ENCODE measurements around the gene C19orf12.

Gene C19orf12

DNA sequence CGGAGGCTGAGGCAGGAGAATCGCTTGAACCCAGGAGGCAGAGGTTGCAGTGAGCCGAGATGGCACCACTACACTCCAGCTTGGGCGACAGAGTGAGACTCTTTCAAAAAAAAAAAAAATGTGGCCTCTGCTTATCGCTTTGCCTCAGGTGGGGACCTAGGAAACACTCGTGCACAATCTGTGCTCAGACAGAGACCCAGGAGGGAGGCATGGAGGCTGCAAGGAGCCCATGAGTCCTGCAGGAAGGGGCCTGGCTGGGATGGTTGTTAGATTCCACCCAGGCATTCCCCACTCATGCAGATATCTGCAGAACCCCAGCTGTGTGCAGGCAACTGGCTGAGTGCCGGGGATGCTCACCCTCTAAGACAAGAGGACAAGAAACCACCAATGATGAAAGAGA, 43.8 kb upstream of the C19orf12 start:
- DNase-seq (ENCODE audit: extremely low read depth, low read depth): no peak
- TF ChIP-seq, protein P1, sequence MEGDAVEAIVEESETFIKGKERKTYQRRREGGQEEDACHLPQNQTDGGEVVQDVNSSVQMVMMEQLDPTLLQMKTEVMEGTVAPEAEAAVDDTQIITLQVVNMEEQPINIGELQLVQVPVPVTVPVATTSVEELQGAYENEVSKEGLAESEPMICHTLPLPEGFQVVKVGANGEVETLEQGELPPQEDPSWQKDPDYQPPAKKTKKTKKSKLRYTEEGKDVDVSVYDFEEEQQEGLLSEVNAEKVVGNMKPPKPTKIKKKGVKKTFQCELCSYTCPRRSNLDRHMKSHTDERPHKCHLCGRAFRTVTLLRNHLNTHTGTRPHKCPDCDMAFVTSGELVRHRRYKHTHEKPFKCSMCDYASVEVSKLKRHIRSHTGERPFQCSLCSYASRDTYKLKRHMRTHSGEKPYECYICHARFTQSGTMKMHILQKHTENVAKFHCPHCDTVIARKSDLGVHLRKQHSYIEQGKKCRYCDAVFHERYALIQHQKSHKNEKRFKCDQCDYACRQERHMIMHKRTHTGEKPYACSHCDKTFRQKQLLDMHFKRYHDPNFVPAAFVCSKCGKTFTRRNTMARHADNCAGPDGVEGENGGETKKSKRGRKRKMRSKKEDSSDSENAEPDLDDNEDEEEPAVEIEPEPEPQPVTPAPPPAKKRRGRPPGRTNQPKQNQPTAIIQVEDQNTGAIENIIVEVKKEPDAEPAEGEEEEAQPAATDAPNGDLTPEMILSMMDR (IDR thresholded peaks at IDR 0.05; ENCODE audit: low read depth, low read length, missing control alignments): no peak
- no peak overlapping the region for H3K4me3 ChIP-seq (replicated peaks; ENCODE audit: low read depth, low read length)

DNA sequence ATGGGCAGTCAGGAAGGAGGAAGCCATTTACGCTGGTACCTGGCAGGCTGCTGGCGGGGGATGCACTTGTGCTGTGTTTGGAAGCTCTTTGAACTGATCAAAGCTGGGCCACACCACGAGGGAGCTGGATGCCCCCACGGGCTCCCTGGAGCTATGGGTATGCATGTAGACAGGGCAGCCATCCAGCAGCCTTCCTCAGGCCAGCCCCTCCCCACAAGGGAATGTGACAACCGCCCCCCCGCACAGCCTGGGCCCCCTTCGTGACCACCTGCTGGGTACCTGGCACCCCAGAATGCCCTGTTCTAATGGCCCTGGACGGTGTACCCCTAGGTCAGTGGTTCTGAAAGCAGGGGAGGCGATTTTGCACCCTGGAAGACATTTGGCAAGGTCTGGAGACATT, 42.5 kb upstream of the C19orf12 start:
- H3K4me3 ChIP-seq (replicated peaks; ENCODE audit: low read depth, low read length): no peak overlapping the region
- TF ChIP-seq, protein P1 (IDR thresholded peaks at IDR 0.05; ENCODE audit: low read depth, low read length, missing control alignments): no peak
- no peak for DNase-seq (ENCODE audit: extremely low read depth, low read depth)

DNA sequence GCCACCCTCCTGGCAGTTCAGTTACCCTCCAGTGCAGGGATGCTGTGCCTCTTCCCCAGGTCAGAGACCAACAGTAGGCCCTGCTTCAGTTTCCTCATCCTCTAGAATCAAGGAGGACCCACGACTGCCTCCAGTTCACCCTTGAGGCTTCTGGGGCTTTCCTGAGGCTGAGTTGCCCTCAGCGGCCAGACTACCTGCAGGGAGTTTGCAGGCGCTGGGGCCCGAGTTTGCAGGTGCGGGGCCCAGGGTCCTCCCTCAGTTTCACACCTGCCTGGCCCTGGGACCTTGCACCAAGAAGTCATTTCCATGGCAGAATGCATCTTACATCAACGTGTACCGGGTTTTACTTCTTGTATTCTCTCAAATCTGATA, 38.9 kb upstream of the C19orf12 start:
- DNase-seq (ENCODE audit: extremely low read depth, low read depth): no peak
- no peak overlapping the region for H3K4me3 ChIP-seq (replicated peaks; ENCODE audit: low read depth, low read length)
- TF ChIP-seq, protein P1 (IDR thresholded peaks at IDR 0.05; ENCODE audit: low read depth, low read length, missing control alignments): no peak

DNA sequence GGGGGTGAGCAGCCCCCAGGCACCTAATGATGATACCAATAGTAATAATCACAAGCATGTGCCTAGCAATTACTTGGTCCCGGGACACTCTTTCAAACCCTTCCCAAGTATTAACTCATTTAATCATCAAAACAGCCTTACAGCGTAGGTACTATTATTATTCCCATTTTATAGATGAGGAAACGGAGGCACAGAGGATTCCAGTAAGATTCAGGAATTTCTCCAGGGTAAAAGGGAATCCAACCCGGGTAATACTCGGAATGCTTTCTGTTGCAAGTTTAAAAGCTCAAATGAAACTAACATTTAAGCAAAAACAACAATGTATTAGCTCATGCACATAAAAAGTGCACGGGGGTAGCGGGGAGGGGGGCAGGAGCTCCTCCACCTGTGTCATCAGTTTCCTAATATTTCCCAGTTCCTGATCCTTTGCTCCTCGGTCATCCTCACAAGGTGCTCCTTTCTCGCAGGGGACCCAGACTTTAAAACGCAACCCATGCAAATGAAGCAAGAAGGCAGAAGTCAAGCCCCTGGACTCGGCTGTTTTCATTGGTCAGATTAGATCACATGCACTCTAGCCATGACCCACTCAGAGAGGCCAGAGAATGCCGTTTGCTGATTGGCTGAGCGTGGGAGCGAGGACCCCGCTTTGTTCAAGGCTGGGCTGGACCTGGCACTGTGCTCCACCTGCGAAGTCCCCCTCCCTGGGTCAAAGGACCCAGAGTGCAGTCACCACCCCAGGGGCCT, 38.3 kb upstream of the C19orf12 start:
- TF ChIP-seq, protein P1 (IDR thresholded peaks at IDR 0.05; ENCODE audit: low read depth, low read length, missing control alignments): no peak
- no peak for DNase-seq (ENCODE audit: extremely low read depth, low read depth)

DNA sequence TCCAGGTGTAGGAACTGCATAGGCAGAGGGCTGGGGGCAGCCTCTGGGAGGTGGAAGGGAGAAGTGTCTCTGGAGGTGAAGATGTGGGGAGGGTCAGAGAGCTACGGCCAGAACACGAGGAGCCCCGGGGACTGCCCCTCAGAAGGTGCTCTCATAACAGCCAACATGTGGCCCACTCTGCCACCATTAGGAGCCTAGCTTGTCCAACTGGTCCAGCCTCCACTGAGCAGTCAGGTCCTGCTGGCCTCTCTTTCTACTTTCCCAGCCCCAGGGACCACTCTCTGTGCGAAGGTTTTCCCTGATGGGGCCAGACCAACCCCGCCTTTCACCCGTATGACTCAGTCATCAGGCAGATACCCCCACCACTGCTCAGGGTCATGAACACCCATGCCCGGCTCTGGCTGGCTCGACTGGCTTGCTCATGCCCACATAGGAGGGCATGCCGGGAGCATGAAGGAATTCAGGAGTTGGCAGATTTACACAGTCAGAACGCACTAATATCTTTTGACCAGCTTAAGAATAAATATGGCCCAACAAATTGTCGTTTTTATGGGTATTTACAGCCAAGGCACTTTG, 37.5 kb upstream of the C19orf12 start:
- no peak overlapping the region for H3K4me3 ChIP-seq (replicated peaks; ENCODE audit: low read depth, low read length)
- DNase-seq (ENCODE audit: extremely low read depth, low read depth): no peak
- TF ChIP-seq, protein P1 (IDR thresholded peaks at IDR 0.05; ENCODE audit: low read depth, low read length, missing control alignments): no peak

More for the DNA sequence above, 38.3 kb upstream of the C19orf12 start:
- no peak overlapping the region for H3K4me3 ChIP-seq (replicated peaks; ENCODE audit: low read depth, low read length)

DNA sequence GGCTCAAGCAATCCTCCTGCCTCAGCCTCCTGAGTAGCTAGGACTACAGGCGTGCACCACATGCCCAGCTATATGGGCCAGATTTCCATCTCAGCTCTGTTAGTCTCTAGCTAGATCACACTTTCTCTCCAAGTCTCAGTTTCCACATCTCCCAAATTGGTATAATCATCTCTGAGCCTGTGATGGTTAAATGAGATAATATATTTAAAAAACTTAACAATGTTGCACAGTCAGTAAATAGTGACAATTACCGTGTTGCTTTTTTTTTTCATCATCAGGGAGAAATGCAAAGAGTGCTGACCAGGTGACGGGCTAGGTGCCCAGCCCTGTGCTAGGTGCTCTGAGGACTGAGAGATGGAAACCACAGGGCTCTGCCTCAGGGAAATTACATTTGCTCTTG, 36.9 kb upstream of the C19orf12 start:
- TF ChIP-seq, protein P1 (IDR thresholded peaks at IDR 0.05; ENCODE audit: low read depth, low read length, missing control alignments): no peak
- H3K4me3 ChIP-seq (replicated peaks; ENCODE audit: low read depth, low read length): no peak overlapping the region
- DNase-seq (ENCODE audit: extremely low read depth, low read depth): no peak

All from HFF-Myc (cell line).